HG02678 (cell line): Measurements from ENCODE around the gene AP4S1.
A peak's percentile ranks its signal among the peaks of the same experiment; 100 is the strongest.

Experiments
- ATAC-seq: cut with Tn5 transposase; IDR thresholded peaks from one replicate; pipeline ENCODE4 v1.9.1; 2021; ENCODE audit warnings: mild to moderate bottlenecking, moderate library complexity; ENCODE audit not compliant: unreplicated experiment

AP4S1 gene

DNA sequence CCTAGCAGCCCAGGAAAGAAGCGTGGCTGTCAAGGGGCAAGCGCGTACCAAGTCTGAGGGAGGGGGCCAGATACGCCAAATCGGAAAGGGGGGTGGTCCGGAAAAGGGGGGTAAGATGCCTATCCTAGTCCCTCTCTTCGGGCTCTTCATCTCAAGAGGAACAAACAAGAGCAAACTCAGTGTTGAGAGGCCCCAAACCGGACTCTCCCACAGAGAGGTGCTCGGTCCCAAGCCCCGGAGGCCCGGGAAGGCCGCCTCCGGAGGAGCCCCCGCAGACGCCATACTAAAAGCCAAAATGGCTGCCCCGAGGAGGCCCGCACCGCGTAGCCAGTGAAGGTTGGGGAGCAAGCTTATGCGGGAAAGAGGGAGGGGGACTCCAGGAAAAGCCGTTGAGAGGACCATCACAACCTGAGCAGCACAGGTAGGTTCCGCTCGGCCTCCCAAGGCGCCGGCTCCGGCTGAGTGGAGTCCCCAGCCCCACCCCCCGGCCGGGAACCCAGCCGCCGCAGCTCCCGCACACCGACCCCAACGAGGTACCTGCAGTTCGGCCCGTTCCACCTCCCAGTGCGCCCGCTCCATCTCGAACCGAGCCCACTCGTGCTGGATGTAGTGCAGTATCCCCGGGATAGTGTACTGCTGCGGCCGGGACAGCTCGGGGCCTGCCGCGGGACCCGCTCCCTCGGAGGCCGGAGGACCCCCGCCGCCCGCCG is at the start of gene AP4S1:
Gene AP4S1 (plus strand): TSS at position 283 of the 710 bp plus-strand sequence. CDS start 40,548 bp downstream, outside the sequence.
- ATAC-seq: peak; percentile 13

GRCh38 chr14:30977752-30978151 is 47.7 kb upstream of the AP4S1 start:
- no peak for ATAC-seq

DNA sequence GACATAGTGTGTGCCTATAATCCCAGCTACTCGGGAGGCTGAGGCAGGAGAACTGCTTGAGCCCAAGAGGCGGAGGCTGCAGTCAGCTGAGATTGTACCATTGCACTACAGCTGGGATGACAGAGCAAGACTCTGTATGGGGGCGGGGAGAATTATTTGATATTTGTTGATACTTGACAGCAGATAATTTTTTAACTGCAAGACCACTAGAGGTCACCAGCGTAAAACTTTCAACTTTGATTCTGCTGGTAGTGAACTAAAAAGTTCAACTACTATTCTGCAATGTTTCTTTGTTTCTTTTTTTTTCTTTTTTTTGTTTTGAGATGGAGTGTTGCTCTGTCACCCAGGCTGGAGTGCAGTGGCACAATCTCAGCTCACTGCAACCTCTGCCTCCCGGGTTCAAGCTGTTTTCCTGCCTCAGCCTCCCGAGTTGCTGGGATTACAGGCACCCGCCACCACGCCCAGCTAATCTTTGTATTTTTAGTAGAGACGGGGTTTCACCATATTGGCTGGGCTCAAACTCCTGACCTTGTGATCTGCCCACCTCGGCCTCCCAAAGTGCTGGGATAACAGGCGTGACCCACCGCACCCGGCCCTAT is 45.2 kb upstream of the AP4S1 start:
- ATAC-seq: peak; percentile 54

GRCh38 chr14:30980980-30981379 is 44.5 kb upstream of the AP4S1 start:
- no peak for ATAC-seq

DNA sequence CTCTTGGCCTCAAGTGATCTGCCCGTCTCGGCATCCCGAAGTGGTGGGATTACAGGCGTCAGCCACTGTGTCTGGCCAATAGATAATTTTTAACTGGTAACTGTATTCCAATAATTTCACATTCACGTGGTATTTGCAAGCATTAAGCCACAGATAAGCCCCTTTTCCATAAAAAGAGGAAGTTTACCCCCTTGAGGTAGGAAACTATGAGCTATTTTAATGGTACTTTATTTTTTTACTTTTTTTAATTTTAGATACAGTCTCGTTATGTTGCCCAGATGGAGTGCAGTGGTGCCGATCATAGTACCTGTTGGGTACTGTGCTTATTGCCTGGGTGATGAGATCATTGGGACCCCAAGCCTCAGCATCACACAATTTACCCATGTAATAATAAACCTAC is 42.9 kb upstream of the AP4S1 start:
- ATAC-seq: no peak

GRCh38 chr14:30983858-30984257 is 41.6 kb upstream of the AP4S1 start:
- no peak for ATAC-seq

DNA sequence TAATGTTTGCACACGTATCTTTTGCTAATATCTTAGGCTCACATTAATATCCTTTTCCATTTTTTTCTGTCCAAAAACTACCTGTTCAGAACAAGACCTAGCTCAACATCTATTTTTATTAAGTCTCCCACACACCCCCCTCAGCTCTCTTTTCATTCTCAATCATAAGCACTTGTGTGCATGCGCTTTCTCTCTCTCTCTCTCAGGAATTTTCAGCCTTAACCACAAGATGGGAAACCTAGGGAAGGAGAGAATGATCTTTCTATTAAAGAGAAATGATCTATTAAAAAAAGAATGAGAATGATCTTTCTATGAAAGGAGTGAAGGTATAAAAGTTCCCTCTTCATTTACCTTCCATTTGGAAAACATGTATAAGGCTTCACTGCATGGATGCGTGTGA is 39.7 kb upstream of the AP4S1 start:
- ATAC-seq: no peak

DNA sequence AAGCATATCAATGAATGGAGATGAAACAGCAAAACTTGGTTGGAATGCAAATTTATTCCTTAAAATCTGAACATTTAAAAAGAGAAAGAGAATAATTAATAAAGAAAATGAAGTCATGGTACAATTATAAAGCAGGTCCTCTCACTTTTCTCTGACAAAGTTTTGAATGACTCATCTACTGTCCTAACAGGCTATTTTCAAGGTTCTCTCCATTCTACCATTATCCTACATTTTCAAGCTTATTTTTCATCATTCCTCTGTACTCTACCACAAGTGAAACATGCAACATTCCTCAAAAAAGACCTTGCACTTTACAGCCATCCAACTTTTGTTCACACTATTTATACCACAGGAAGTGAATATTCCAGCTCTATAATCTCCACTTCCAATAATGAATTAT is 36.9 kb upstream of the AP4S1 start:
- ATAC-seq: no peak

GRCh38 chr14:30990770-30991169 is 34.7 kb upstream of the AP4S1 start:
- ATAC-seq: no peak

DNA sequence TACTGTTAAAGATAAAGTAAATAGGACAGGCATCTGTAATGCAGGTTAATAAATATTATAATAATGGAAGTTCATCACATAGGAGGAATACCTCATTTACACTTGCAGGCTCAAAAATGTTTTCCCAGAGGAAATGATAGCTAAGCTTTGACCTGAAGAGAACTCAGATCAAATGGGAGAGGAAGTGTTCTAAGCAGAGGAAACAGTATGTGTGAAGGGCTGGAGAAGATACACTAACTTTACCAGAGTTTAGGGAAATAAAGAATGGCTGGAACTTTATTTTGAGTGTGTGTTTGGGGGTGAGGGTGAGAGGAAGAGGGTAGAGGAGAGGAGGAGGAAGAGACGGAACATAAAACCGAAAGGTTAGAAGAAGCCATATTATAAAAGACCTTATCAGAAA is 34.0 kb upstream of the AP4S1 start:
- no peak for ATAC-seq

- ATAC-seq: no peak
Observed at GRCh38 chr14:30993071-30993470, 32.4 kb upstream of the AP4S1 start.

GRCh38 chr14:30994681-30995620 is 30.5 kb upstream of the AP4S1 start:
- peak; percentile 63 for ATAC-seq

DNA sequence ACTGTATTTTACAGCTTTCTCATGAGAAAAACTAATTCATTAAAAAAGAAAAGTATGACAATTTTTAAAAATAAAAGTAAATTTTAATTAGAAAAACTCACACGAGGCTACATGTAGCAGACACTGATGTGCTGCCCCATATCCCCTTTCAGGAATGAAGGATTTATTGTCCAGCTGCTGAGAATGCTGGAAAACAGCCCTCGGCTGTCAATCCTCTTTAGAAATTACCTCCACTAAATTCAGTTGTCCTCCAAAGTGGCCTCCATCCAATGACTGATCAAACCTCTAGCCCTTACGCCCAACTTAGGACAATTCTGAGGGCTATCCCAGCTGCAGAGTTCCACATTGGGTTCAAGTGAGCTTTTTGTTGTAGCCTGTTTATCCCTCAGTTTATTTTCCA is 29.8 kb upstream of the AP4S1 start:
- no peak for ATAC-seq

- no peak for ATAC-seq
Observed at GRCh38 chr14:30996892-30997659, 28.4 kb upstream of the AP4S1 start.

GRCh38 chr14:30998100-30998706 is 27.2 kb upstream of the AP4S1 start:
- ATAC-seq: no peak

- ATAC-seq: no peak
Observed at GRCh38 chr14:30999038-30999773, 26.2 kb upstream of the AP4S1 start.

DNA sequence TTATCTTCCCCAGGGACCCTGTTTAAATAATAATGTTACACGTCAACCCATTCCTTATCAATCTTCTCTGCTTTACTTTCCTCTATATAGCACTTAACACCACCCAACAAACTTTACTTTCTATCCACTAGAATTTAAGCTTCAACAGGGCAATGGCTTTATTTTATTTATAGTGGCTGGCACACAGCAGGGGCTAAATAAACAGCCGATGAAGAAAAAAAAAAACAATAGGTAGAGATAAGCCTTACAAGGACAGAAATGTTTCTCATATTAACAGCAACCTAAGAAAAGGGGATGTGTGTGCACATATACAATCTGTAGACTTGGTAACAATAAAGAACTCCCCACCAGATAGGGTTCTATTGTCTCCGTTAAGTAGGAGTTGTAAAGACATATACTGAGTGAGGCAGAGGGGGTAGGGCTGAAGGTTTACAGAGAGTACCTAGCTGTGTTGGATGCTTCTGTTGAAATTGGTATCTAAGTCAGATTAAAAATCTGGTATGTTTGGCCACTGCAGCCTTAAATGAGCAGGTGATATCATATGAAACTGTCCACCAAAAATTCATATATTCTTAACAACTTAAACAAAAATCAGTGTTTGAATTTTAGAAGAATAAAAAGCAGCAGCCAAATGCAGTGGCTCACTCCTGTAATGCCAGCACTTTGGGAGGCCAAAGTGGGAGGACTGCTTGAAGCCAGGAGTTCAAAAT is 24.7 kb upstream of the AP4S1 start:
- ATAC-seq: no peak

- no peak for ATAC-seq
Observed at GRCh38 chr14:31001339-31001658, 24.1 kb upstream of the AP4S1 start.

GRCh38 chr14:31003284-31003683 is 22.2 kb upstream of the AP4S1 start:
- no peak for ATAC-seq
